Tibial nerve (tissue), 4 donors: ENCODE measurements around the gene UQCC3.

Source experiments
- EP300 ChIP-seq, 2 donors: sonication (generic); formaldehyde crosslinking; IDR thresholded peaks; one replicate each; pipeline ENCODE4 v1.6.1; 2017; ENCODE audit warnings: antibody characterized with exemption in 2 of 2, mild to moderate bottlenecking in 1 of 2
- POLR2A ChIP-seq, 2 donors: fragments of 450-650 bp; IDR thresholded peaks; one replicate each; pipeline ENCODE4 v1.6.1; 2017; ENCODE audit warnings: antibody characterized with exemption in 2 of 2, mild to moderate bottlenecking in 2 of 2, moderate library complexity in 2 of 2
- TF ChIP-seq, protein P1 (sequence below), 5 experiments: fragments of 200-600 bp in 3 of 5; fragments of 450-650 bp in 2 of 5; sonication (generic) in 3 of 5; IDR thresholded peaks; one replicate each; pipeline ENCODE4 v1.5.1; 2016 to 2019; ENCODE audit warnings: antibody characterized with exemption in 5 of 5, mild to moderate bottlenecking in 3 of 5, moderate library complexity in 2 of 5

DNA sequence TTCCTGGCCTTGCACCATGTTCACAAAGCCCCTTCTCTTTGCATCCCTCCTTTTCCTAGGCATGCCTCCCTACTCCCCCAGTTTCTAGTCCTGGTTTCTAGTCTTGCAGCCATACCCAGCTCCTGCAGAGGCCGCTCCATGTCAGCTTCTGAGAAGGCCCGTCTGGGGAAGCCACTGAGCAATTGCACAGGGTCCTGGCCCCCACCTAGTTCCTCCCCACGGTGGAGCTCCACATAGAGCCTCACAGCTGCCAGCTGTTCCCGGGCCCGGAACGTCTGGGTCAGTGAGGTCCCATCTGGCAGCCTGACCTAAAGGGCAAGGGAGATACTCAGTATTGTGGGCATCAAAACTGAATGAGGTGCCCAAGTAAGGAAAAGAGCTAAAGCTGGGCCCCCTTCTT, 5.2 kb downstream of the UQCC3 start:
- TF ChIP-seq, protein P1, sequence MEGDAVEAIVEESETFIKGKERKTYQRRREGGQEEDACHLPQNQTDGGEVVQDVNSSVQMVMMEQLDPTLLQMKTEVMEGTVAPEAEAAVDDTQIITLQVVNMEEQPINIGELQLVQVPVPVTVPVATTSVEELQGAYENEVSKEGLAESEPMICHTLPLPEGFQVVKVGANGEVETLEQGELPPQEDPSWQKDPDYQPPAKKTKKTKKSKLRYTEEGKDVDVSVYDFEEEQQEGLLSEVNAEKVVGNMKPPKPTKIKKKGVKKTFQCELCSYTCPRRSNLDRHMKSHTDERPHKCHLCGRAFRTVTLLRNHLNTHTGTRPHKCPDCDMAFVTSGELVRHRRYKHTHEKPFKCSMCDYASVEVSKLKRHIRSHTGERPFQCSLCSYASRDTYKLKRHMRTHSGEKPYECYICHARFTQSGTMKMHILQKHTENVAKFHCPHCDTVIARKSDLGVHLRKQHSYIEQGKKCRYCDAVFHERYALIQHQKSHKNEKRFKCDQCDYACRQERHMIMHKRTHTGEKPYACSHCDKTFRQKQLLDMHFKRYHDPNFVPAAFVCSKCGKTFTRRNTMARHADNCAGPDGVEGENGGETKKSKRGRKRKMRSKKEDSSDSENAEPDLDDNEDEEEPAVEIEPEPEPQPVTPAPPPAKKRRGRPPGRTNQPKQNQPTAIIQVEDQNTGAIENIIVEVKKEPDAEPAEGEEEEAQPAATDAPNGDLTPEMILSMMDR (IDR thresholded peaks at IDR 0.05), result no peak
- no peak for TF ChIP-seq POLR2A (IDR thresholded peaks at IDR 0.05)
- TF ChIP-seq EP300 (IDR thresholded peaks at IDR 0.05), result no peak
